Measurements from ENCODE around the gene FAM135A. TPM values are rescaled to one million over a fixed set of nuclear protein-coding genes. Genes with fewer than 3 reads are reported as not detected.
A peak's percentile ranks its signal among the peaks of the same experiment; 100 is the strongest.
"Not testable (repeated sequence)": the region's sequence is repeated elsewhere in the genome, so short reads cannot be mapped to it uniquely, and the experiment has no call there.

The FAM135A gene
- total RNA-seq, 1 donor from 2014 or later, result 10.5 TPM

- Mint-ChIP-seq H3K4me3 (no peak overlapping the region), H3K4me1 (peaks cover 9% of the 10 kb centered on the region), H3K36me3 (ENCODE audit: low read depth) (peaks cover 2% of the 10 kb centered on the region), H3K27me3 (no peaks in the 10 kb centered on the region), H3K27ac (no peak overlapping the region), H3K9me3 (no peaks in the 10 kb centered on the region)
- intact Hi-C loops (cut with micrococcal nuclease), result no loop called here
- DNase-seq, result peak; percentile 17
Observed at GRCh38 chr6:70552974-70553373, 139.7 kb downstream of the FAM135A start.

- Mint-ChIP-seq H3K27ac (peak overlapping the region; percentile 64), H3K4me3 (no peak overlapping the region)
- intact Hi-C loops (cut with micrococcal nuclease), result loop anchor here (1.0 to 2.0 kb wide), 2 partner anchors 8 to 111 kb away; partner anchors contain the start of gene SDHAF4
Observed at GRCh38 chr6:70557998-70558397, 144.7 kb downstream of the FAM135A start.

GRCh38 chr6:70562401-70562800 is 149.1 kb downstream of the FAM135A start:
- H3K36me3 Mint-ChIP-seq (ENCODE audit: low read depth); intact Hi-C loops (cut with micrococcal nuclease); H3K27ac Mint-ChIP-seq; H3K9me3 Mint-ChIP-seq; H3K27me3 Mint-ChIP-seq; H3K4me3 Mint-ChIP-seq: not testable (repeated sequence)
- peaks cover 18% of the 10 kb centered on the region for H3K4me1 Mint-ChIP-seq
- DNase-seq, result peak; percentile 27

More at GRCh38 chr6:70557998-70558397, 144.7 kb downstream of the FAM135A start:
- Mint-ChIP-seq H3K9me3 (no peaks in the 10 kb centered on the region), H3K4me1 (peaks cover 16% of the 10 kb centered on the region), H3K36me3 (ENCODE audit: low read depth) (peaks cover 2% of the 10 kb centered on the region), H3K27me3 (no peaks in the 10 kb centered on the region)
- DNase-seq, result peak; percentile 14

DNA sequence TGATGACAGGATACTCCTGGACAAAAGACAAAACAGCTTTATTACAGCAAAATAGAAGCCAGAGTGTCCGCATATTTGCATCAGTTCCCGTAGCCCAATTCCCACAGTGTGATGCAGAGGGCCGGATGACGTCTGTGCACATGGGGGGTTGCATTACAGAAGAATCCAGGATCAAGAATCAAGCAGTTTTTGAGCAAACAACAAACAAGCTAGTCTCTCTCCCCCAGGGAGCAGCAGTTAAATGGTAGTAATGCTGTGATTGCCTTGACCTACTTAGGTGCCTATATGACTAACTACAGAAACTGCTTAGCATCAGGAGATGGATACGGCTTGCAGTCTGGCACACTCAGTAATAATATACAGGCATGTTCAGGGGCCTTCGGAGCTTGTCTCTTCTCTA is 150.2 kb downstream of the FAM135A start:
- Mint-ChIP-seq H3K9me3 (no peaks in the 10 kb centered on the region), H3K4me3 (no peak overlapping the region), H3K27me3 (no peaks in the 10 kb centered on the region), H3K4me1 (peaks cover 9% of the 10 kb centered on the region), H3K36me3 (ENCODE audit: low read depth) (peaks cover 7% of the 10 kb centered on the region), H3K27ac (no peak overlapping the region)
- peak; percentile 45 for DNase-seq
- intact Hi-C loops (cut with micrococcal nuclease), result no loop called here

GRCh38 chr6:70566751-70567382 is 153.6 kb downstream of the FAM135A start, which contains the start of gene SDHAF4:
TSS of gene SDHAF4 (plus strand) at chr6:70566930. CDS start at chr6:70566941, 11 bp downstream.
- Mint-ChIP-seq H3K27me3 (no peaks in the 10 kb centered on the region), H3K4me3 (peak within 1 kb of the TSS; percentile 88), H3K9me3 (no peaks in the 10 kb centered on the region), H3K27ac (peak within 1 kb of the TSS; percentile 90), H3K4me1 (peaks cover 11% of the 10 kb centered on the region), H3K36me3 (ENCODE audit: low read depth) (peaks cover 26% of the 10 kb centered on the region)
- DNase-seq, result no peak
- intact Hi-C loops (cut with micrococcal nuclease), result loop anchor here (1.0 to 5.0 kb wide), 5 partner anchors 9 to 155 kb away; partner anchors contain the start of gene FAM135A

- H3K27ac Mint-ChIP-seq, result no peak overlapping the region
- H3K9me3 Mint-ChIP-seq, result no peaks in the 10 kb centered on the region
- intact Hi-C loops (cut with micrococcal nuclease), result no loop called here
- no peak for DNase-seq
- peaks cover 5% of the 10 kb centered on the region for H3K4me1 Mint-ChIP-seq
- H3K4me3 Mint-ChIP-seq, result no peak overlapping the region
- peaks cover 26% of the 10 kb centered on the region for H3K36me3 Mint-ChIP-seq (ENCODE audit: low read depth)
- no peaks in the 10 kb centered on the region for H3K27me3 Mint-ChIP-seq
Observed at GRCh38 chr6:70574643-70575042, 161.3 kb downstream of the FAM135A start.

- intact Hi-C loops (cut with micrococcal nuclease), result no loop called here
- Mint-ChIP-seq H3K4me1 (peaks cover 2% of the 10 kb centered on the region), H3K4me3 (no peak overlapping the region), H3K27me3 (no peaks in the 10 kb centered on the region), H3K9me3 (no peaks in the 10 kb centered on the region), H3K27ac (no peak overlapping the region), H3K36me3 (ENCODE audit: low read depth) (peaks cover 23% of the 10 kb centered on the region)
- no peak for DNase-seq
Observed at GRCh38 chr6:70575899-70576495, 162.7 kb downstream of the FAM135A start.

GRCh38 chr6:70586114-70586513 is 172.8 kb downstream of the FAM135A start:
- no peaks in the 10 kb centered on the region for H3K9me3 Mint-ChIP-seq
- peak; percentile 65 for DNase-seq
- H3K36me3 Mint-ChIP-seq (ENCODE audit: low read depth), result peaks cover 51% of the 10 kb centered on the region
- peak overlapping the region; percentile 46 for H3K27ac Mint-ChIP-seq
- no peaks in the 10 kb centered on the region for H3K27me3 Mint-ChIP-seq
- H3K4me1 Mint-ChIP-seq, result peaks cover 11% of the 10 kb centered on the region
- no peak overlapping the region for H3K4me3 Mint-ChIP-seq
- intact Hi-C loops (cut with micrococcal nuclease), result no loop called here

GRCh38 chr6:70590400-70590799 is 177.1 kb downstream of the FAM135A start:
- H3K9me3 Mint-ChIP-seq, result no peaks in the 10 kb centered on the region
- H3K4me1 Mint-ChIP-seq, result peaks cover 10% of the 10 kb centered on the region
- H3K36me3 Mint-ChIP-seq (ENCODE audit: low read depth), result peaks cover 30% of the 10 kb centered on the region
- DNase-seq, result no peak
- no peak overlapping the region for H3K4me3 Mint-ChIP-seq
- no peaks in the 10 kb centered on the region for H3K27me3 Mint-ChIP-seq
- intact Hi-C loops (cut with micrococcal nuclease), result no loop called here
- H3K27ac Mint-ChIP-seq, result no peak overlapping the region

GRCh38 chr6:70592391-70593117 is 179.2 kb downstream of the FAM135A start:
- Mint-ChIP-seq H3K27me3 (no peaks in the 10 kb centered on the region), H3K4me1 (no peaks in the 10 kb centered on the region), H3K9me3 (no peaks in the 10 kb centered on the region), H3K4me3 (no peak overlapping the region), H3K27ac (no peak overlapping the region), H3K36me3 (ENCODE audit: low read depth) (peaks cover 23% of the 10 kb centered on the region)
- intact Hi-C loops (cut with micrococcal nuclease), result no loop called here
- no peak for DNase-seq

GRCh38 chr6:70593118-70593486 is 179.8 kb downstream of the FAM135A start:
- Mint-ChIP-seq H3K27me3 (no peaks in the 10 kb centered on the region), H3K36me3 (ENCODE audit: low read depth) (peaks cover 21% of the 10 kb centered on the region), H3K27ac (no peak overlapping the region), H3K9me3 (no peaks in the 10 kb centered on the region), H3K4me3 (no peak overlapping the region), H3K4me1 (no peaks in the 10 kb centered on the region)
- intact Hi-C loops (cut with micrococcal nuclease), result no loop called here
- no peak for DNase-seq

- Mint-ChIP-seq H3K4me3 (no peak overlapping the region), H3K36me3 (ENCODE audit: low read depth) (peaks cover 6% of the 10 kb centered on the region), H3K4me1 (peaks cover 9% of the 10 kb centered on the region), H3K27ac (no peak overlapping the region), H3K9me3 (no peaks in the 10 kb centered on the region), H3K27me3 (no peaks in the 10 kb centered on the region)
- intact Hi-C loops (cut with micrococcal nuclease), result no loop called here
- peak; percentile 85 for DNase-seq
Observed at GRCh38 chr6:70599187-70599586, 185.9 kb downstream of the FAM135A start.

GRCh38 chr6:70601014-70601413 is 187.7 kb downstream of the FAM135A start:
- Mint-ChIP-seq H3K9me3 (peaks cover 7% of the 10 kb centered on the region), H3K27ac (no peak overlapping the region), H3K36me3 (ENCODE audit: low read depth) (peaks cover 16% of the 10 kb centered on the region), H3K4me3 (no peak overlapping the region), H3K27me3 (no peaks in the 10 kb centered on the region), H3K4me1 (peaks cover 13% of the 10 kb centered on the region)
- no peak for DNase-seq
- intact Hi-C loops (cut with micrococcal nuclease), result no loop called here

GRCh38 chr6:70604254-70604653 is 190.9 kb downstream of the FAM135A start:
- H3K36me3 Mint-ChIP-seq (ENCODE audit: low read depth), result peaks cover 14% of the 10 kb centered on the region
- H3K4me3 Mint-ChIP-seq, result no peak overlapping the region
- peaks cover 29% of the 10 kb centered on the region for H3K4me1 Mint-ChIP-seq
- no peaks in the 10 kb centered on the region for H3K27me3 Mint-ChIP-seq
- no peak for DNase-seq
- intact Hi-C loops (cut with micrococcal nuclease), result no loop called here
- H3K9me3 Mint-ChIP-seq, result peaks cover 17% of the 10 kb centered on the region
- H3K27ac Mint-ChIP-seq, result no peak overlapping the region
